Measurements from ENCODE around the gene HDAC4. TPM values are rescaled to one million over a fixed set of nuclear protein-coding genes. Genes with fewer than 3 reads are reported as not detected.
A peak's percentile ranks its signal among the peaks of the same experiment; 100 is the strongest.

The HDAC4 gene
- total and polyA plus RNA-seq, 12 donors, result 3.7 to 40.0 (median 25.5) TPM

- Histone ChIP-seq H3K4me3 (no peak overlapping the region), H3K36me3 (no peaks in the 10 kb centered on the region), H3K27ac (peak overlapping the region in 1 of 10 donors; percentile 85), H3K9me3 (peaks cover 0 to 16% (median 0%) of the 10 kb centered on the region in 11 donors), H3K4me1 (peaks cover 0 to 98% (median 35%) of the 10 kb centered on the region in 9 donors), H3K27me3 (no peaks in the 10 kb centered on the region)
- ATAC-seq (no peak), DNase-seq (no peak)
- TF ChIP-seq, protein P1, sequence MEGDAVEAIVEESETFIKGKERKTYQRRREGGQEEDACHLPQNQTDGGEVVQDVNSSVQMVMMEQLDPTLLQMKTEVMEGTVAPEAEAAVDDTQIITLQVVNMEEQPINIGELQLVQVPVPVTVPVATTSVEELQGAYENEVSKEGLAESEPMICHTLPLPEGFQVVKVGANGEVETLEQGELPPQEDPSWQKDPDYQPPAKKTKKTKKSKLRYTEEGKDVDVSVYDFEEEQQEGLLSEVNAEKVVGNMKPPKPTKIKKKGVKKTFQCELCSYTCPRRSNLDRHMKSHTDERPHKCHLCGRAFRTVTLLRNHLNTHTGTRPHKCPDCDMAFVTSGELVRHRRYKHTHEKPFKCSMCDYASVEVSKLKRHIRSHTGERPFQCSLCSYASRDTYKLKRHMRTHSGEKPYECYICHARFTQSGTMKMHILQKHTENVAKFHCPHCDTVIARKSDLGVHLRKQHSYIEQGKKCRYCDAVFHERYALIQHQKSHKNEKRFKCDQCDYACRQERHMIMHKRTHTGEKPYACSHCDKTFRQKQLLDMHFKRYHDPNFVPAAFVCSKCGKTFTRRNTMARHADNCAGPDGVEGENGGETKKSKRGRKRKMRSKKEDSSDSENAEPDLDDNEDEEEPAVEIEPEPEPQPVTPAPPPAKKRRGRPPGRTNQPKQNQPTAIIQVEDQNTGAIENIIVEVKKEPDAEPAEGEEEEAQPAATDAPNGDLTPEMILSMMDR (IDR thresholded peaks at IDR 0.05), result no peak
- intact Hi-C loops (cut with DNase I), result no loop called here
- WGBS, 2 donors, result 90 to 96% methylated on average over 8 of the region's 8 CpGs
Observed at GRCh38 chr2:239258248-239258647, 142.6 kb downstream of the HDAC4 start.

DNA sequence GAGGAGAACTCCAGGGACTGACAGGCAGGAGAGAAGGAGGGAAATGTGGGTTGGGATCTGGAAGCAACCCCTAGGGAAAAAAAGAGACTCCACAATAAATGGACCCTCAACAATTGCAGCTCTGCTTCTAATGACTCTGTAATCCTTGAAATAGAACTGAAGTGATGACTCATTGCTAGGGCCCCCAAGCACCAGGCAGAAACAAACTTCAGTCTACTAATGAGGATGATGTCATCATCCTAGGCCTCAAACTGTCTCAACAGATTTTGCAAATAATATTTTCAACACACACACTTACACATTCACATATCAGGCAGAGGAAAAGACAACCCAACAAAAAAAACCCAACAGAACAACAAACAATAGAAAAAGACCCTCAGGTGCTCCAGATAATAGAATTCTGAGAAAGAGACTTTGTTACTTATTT, 143.3 kb downstream of the HDAC4 start:
- Histone ChIP-seq H3K4me3 (no peak overlapping the region), H3K36me3 (no peaks in the 10 kb centered on the region), H3K9me3 (peaks cover 0 to 16% (median 0%) of the 10 kb centered on the region in 11 donors), H3K4me1 (peaks cover under 1 to 99% (median 36%) of the 10 kb centered on the region in 9 donors), H3K27me3 (no peaks in the 10 kb centered on the region), H3K27ac (peak overlapping the region in 4 of 10 donors; percentile 23 to 85 (median 38))
- TF ChIP-seq, protein P1 (IDR thresholded peaks at IDR 0.05), result no peak
- no peak for DNase-seq
- ATAC-seq, result peak in 3 of 8 donors; percentile 36 to 50 (median 44)
- intact Hi-C loops (cut with DNase I), result no loop called here

GRCh38 chr2:239256350-239256743, 144.5 kb downstream of the HDAC4 start:
- intact Hi-C loops (cut with DNase I), result no loop called here
- Histone ChIP-seq H3K36me3 (no peaks in the 10 kb centered on the region), H3K27ac (peak overlapping the region in 1 of 10 donors; percentile 6), H3K4me3 (no peak overlapping the region), H3K27me3 (no peaks in the 10 kb centered on the region), H3K4me1 (peaks cover 7 to 99% (median 45%) of the 10 kb centered on the region in 9 donors), H3K9me3 (peaks cover 0 to 16% (median 0%) of the 10 kb centered on the region in 11 donors)
- 81 to 82% methylated on average over 6 of the region's 6 CpGs for WGBS, 2 donors
- ATAC-seq (no peak), DNase-seq (no peak)
- TF ChIP-seq, protein P1 (IDR thresholded peaks at IDR 0.05), result no peak

GRCh38 chr2:239255628-239256349, 145.0 kb downstream of the HDAC4 start:
- ATAC-seq (no peak), DNase-seq (no peak)
- 67 to 70% methylated on average over 7 of the region's 7 CpGs for WGBS, 2 donors
- peaks cover 0 to 16% (median 0%) of the 10 kb centered on the region in 11 donors for H3K9me3 ChIP-seq
- intact Hi-C loops (cut with DNase I), result no loop called here
- TF ChIP-seq, protein P1 (IDR thresholded peaks at IDR 0.05), result no peak
- no peak overlapping the region for H3K4me3 ChIP-seq
- H3K4me1 ChIP-seq, result peaks cover 7 to 99% (median 47%) of the 10 kb centered on the region in 9 donors
- H3K27me3 ChIP-seq, result no peaks in the 10 kb centered on the region
- no peaks in the 10 kb centered on the region for H3K36me3 ChIP-seq
- H3K27ac ChIP-seq, result peak overlapping the region in 1 of 10 donors; percentile 6
